HEK293 (cell line): ENCODE results near the gene PFKL.

ENCODE experiments used
- CTCF ChIA-PET: fragments of 350-600 bp; formaldehyde crosslinking; extraction: SDS; loops from one replicate; lab custom pipeline; 2021; ENCODE audit warnings: antibody characterized with exemption; lab: Yijun Ruan, JAX
- POLR2A ChIA-PET: fragments of 300-600 bp; formaldehyde crosslinking; extraction: SDS; loops from one replicate; lab custom pipeline; 2020; ENCODE audit warnings: antibody characterized with exemption, inconsistent platforms; lab: Yijun Ruan, JAX
- H3K27ac ChIP-seq: fragments of 200-500 bp; sonication (Bioruptor generic); 2 replicates; pipeline ENCODE4 v1.5.1; 2014; ENCODE audit warnings: low read depth, low read length, control low read depth, inconsistent platforms; ENCODE audit errors: extremely low read depth
- H3K36me3 ChIP-seq, 2 experiments: fragments of 200-500 bp in 1 of 2; sonication (Bioruptor generic) in 1 of 2; 1 replicate in 1 of 2; 2 replicates in 1 of 2; pipeline ENCODE4 v1.5.1; 2014 to 2017; ENCODE audit warnings: inconsistent platforms in 2 of 2, low read length in 2 of 2; ENCODE audit not compliant: control insufficient read depth in 2 of 2, insufficient read depth in 1 of 2
- H3K4me1 ChIP-seq: fragments of 200-500 bp; sonication (Bioruptor generic); 2 replicates; pipeline ENCODE4 v1.5.1; 2014; ENCODE audit warnings: mild to moderate bottlenecking, low read length, inconsistent platforms; ENCODE audit not compliant: control insufficient read depth, insufficient read depth
- H3K4me3 ChIP-seq: 2 replicates; pipeline ENCODE4 v1.5.1; 2011; ENCODE audit warnings: low read depth, mild to moderate bottlenecking, control low read depth, low read length, moderate library complexity
- H3K9me3 ChIP-seq: fragments of 200-500 bp; sonication (Bioruptor generic); 2 replicates; pipeline ENCODE4 v1.5.1; 2014; ENCODE audit warnings: low read depth, low read length, inconsistent platforms; ENCODE audit not compliant: control insufficient read depth, insufficient read depth
- MYNN ChIP-seq: fragments of 450-650 bp; formaldehyde crosslinking; IDR thresholded peaks from 2 replicates; pipeline ENCODE4 v1.5.1; 2016; ENCODE audit warnings: missing biosample characterization, missing genetic modification characterization, borderline replicate concordance
- SETDB1 ChIP-seq: IDR thresholded peaks from one replicate; pipeline ENCODE4 v1.6.1; 2017; ENCODE audit warnings: mild to moderate bottlenecking, low read length, moderate library complexity, mixed read lengths; ENCODE audit not compliant: insufficient read length
- ZBTB17 ChIP-seq: fragments of 450-650 bp; formaldehyde crosslinking; IDR thresholded peaks from 2 replicates; pipeline ENCODE4 v1.5.1; 2016; ENCODE audit warnings: missing biosample characterization, missing genetic modification characterization
- ZIC2 ChIP-seq: fragments of 450-650 bp; formaldehyde crosslinking; IDR thresholded peaks from 2 replicates; pipeline ENCODE4 v1.5.1; 2016; ENCODE audit warnings: missing biosample characterization, missing genetic modification characterization
- ZNF24 ChIP-seq: fragments of 450-650 bp; formaldehyde crosslinking; IDR thresholded peaks from 2 replicates; pipeline ENCODE4 v1.5.1; 2016; ENCODE audit warnings: missing biosample characterization, missing genetic modification characterization
- ZNF274 ChIP-seq, 2 experiments: fragments of 200-500 bp in 1 of 2; fragments of 450-650 bp in 1 of 2; sonication (Bioruptor generic) in 1 of 2; formaldehyde crosslinking in 1 of 2; IDR thresholded peaks; 2 replicates each; pipeline versions ENCODE4 v1.5.1 to v1.6.1; 2014 to 2016; ENCODE audit warnings: borderline replicate concordance in 1 of 2, inconsistent platforms in 1 of 2, low read length in 1 of 2, missing biosample characterization in 1 of 2, missing genetic modification characterization in 1 of 2
- ZNF324 ChIP-seq: fragments of 450-650 bp; formaldehyde crosslinking; IDR thresholded peaks from 2 replicates; pipeline ENCODE4 v1.5.1; 2016; ENCODE audit warnings: missing biosample characterization, missing genetic modification characterization
- ZNF354C ChIP-seq: fragments of 450-650 bp; formaldehyde crosslinking; IDR thresholded peaks from 2 replicates; pipeline ENCODE4 v1.5.1; 2016; ENCODE audit warnings: missing biosample characterization, missing genetic modification characterization, low read depth, borderline replicate concordance
- ZNF600 ChIP-seq: fragments of 450-650 bp; formaldehyde crosslinking; IDR thresholded peaks from 2 replicates; pipeline ENCODE4 v1.5.1; 2016; ENCODE audit warnings: missing biosample characterization, missing genetic modification characterization
- ZNF658 ChIP-seq: fragments of 450-650 bp; formaldehyde crosslinking; IDR thresholded peaks from 2 replicates; pipeline ENCODE4; 2016; ENCODE audit warnings: missing biosample characterization, missing genetic modification characterization
- ZNF670 ChIP-seq: fragments of 450-650 bp; formaldehyde crosslinking; IDR thresholded peaks from 2 replicates; pipeline ENCODE4 v1.5.1; 2016; ENCODE audit warnings: missing biosample characterization, missing genetic modification characterization, low read depth
- ZNF837 ChIP-seq: fragments of 450-650 bp; formaldehyde crosslinking; IDR thresholded peaks from 2 replicates; pipeline ENCODE4 v1.5.1; 2016; ENCODE audit warnings: missing biosample characterization, missing genetic modification characterization
- ZSCAN16 ChIP-seq: fragments of 450-650 bp; formaldehyde crosslinking; IDR thresholded peaks from 2 replicates; pipeline ENCODE4 v1.5.1; 2016; ENCODE audit warnings: missing biosample characterization, missing genetic modification characterization
- TF ChIP-seq, protein P1 (sequence below): fragments of 450-650 bp; formaldehyde crosslinking; IDR thresholded peaks from 2 replicates; pipeline ENCODE4 v1.5.1; 2017; ENCODE audit warnings: missing biosample characterization, missing genetic modification characterization
- TF ChIP-seq, protein P2 (sequence below): fragments of 450-650 bp; formaldehyde crosslinking; IDR thresholded peaks from 2 replicates; pipeline ENCODE4 v1.5.1; 2016; ENCODE audit warnings: missing biosample characterization, missing genetic modification characterization
- TF ChIP-seq, protein P3 (sequence below): fragments of 450-650 bp; formaldehyde crosslinking; IDR thresholded peaks from 2 replicates; pipeline ENCODE4 v1.5.1; 2016; ENCODE audit warnings: missing biosample characterization, missing genetic modification characterization, low read depth

PFKL gene

DNA sequence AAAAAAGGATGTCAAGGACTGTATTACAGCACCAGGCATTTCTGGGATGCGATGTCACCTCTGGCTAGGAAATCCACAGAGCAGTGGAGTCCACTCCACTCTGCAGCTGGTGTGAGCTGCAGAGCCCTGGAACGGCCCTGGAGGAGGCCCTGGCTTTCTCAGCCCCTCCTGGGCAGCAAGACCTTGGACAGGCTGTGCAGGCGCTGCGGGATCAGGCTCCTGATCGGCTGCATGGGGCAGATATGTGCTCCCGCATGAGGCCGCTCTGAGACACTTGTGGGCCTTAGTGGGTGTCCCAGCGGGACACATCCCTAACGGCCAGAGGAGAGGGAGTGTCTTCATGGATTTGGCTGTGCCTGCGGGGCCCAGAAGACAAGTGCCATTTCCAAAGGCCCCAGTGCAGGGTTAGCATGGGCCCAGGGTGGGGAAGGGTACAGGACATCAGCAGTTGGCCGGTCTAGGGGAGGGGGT, 44.3 kb upstream of the PFKL start:
- Histone ChIP-seq H3K36me3 (no peaks in the 10 kb centered on the region), H3K4me1 (no peaks in the 10 kb centered on the region), H3K9me3 (no peaks in the 10 kb centered on the region), H3K4me3 (no peak overlapping the region), H3K27ac (no peak overlapping the region)
- ChIA-PET CTCF (interaction anchor here (1.0 kb wide), 1 partner anchor 42 kb away, joined by 6 read pairs; no protein-coding TSS in a partner anchor), POLR2A (no interaction called here)
- TF ChIP-seq ZNF354C (tag by site-specific recombination) (no peak), ZNF837 (tag by site-specific recombination) (no peak), ZNF324 (tag by site-specific recombination) (no peak), ZIC2 (peak; percentile 83), ZBTB17 (tag by site-specific recombination) (0 out of 2 replicates have a peak, but pooled peaks have one; percentile 14), ZNF600 (peak; percentile 35; the same call in 1 of the 2 replicates)

DNA sequence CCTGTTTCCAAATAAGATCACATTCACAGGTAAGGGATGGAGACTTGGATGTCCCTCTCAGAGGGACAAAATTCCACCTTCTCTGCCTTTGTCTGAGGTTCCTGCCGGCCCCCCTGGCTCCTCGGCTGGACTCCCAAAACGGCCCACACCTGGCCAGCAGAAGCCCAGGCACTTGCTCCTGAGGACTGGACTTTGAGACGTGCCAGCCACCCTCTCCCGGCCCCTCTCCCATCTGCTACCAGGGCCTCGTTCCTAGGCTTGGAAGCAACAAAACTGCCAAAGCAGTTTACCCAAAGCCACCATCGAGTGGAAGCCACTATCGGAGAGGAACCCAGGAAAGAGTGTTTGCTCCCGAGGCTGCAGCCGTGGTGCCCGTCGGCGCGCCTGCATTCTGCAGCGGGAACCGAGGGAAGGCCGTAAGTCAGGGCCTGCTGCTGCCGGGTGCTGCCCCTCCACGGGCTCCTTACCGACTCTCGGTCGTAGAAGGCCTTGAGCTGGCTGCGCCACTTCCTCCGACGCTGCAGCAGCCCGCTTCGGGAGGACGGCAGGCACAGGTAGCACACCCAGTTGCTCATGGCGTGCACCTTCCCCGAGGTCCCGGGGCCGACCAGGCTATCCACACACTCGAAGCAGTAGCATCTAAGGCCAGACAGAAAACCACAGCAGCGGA, 41.7 kb upstream of the PFKL start:
- TF ChIP-seq, protein P1, sequence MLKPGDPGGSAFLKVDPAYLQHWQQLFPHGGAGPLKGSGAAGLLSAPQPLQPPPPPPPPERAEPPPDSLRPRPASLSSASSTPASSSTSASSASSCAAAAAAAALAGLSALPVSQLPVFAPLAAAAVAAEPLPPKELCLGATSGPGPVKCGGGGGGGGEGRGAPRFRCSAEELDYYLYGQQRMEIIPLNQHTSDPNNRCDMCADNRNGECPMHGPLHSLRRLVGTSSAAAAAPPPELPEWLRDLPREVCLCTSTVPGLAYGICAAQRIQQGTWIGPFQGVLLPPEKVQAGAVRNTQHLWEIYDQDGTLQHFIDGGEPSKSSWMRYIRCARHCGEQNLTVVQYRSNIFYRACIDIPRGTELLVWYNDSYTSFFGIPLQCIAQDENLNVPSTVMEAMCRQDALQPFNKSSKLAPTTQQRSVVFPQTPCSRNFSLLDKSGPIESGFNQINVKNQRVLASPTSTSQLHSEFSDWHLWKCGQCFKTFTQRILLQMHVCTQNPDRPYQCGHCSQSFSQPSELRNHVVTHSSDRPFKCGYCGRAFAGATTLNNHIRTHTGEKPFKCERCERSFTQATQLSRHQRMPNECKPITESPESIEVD: no peak
- TF ChIP-seq SETDB1 (no peak), ZSCAN16 (tag by site-specific recombination) (no peak), ZNF274 (IDR thresholded peaks at IDR 0.05; ENCODE audit: low read length) (no peak), ZNF274 (tag by site-specific recombination; IDR thresholded peaks at IDR 0.05; ENCODE audit: borderline replicate concordance) (no peak), ZNF658 (tag by site-specific recombination) (no peak), ZNF24 (no peak), MYNN (tag by site-specific recombination) (no peak), ZNF600 (no peak), ZNF670 (tag by site-specific recombination) (no peak)
- TF ChIP-seq, protein P2, sequence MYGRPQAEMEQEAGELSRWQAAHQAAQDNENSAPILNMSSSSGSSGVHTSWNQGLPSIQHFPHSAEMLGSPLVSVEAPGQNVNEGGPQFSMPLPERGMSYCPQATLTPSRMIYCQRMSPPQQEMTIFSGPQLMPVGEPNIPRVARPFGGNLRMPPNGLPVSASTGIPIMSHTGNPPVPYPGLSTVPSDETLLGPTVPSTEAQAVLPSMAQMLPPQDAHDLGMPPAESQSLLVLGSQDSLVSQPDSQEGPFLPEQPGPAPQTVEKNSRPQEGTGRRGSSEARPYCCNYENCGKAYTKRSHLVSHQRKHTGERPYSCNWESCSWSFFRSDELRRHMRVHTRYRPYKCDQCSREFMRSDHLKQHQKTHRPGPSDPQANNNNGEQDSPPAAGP (tag by site-specific recombination): no peak
- TF ChIP-seq, protein P3, sequence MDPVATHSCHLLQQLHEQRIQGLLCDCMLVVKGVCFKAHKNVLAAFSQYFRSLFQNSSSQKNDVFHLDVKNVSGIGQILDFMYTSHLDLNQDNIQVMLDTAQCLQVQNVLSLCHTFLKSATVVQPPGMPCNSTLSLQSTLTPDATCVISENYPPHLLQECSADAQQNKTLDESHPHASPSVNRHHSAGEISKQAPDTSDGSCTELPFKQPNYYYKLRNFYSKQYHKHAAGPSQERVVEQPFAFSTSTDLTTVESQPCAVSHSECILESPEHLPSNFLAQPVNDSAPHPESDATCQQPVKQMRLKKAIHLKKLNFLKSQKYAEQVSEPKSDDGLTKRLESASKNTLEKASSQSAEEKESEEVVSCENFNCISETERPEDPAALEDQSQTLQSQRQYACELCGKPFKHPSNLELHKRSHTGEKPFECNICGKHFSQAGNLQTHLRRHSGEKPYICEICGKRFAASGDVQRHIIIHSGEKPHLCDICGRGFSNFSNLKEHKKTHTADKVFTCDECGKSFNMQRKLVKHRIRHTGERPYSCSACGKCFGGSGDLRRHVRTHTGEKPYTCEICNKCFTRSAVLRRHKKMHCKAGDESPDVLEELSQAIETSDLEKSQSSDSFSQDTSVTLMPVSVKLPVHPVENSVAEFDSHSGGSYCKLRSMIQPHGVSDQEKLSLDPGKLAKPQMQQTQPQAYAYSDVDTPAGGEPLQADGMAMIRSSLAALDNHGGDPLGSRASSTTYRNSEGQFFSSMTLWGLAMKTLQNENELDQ: no peak
- POLR2A ChIA-PET: no interaction called here
- H3K9me3 ChIP-seq: no peaks in the 10 kb centered on the region
- no peaks in the 10 kb centered on the region for H3K36me3 ChIP-seq
- no peak overlapping the region for H3K27ac ChIP-seq
- H3K4me1 ChIP-seq: no peaks in the 10 kb centered on the region
- no peak overlapping the region for H3K4me3 ChIP-seq
- CTCF ChIA-PET: interaction anchor here (0.6 to 0.7 kb wide), 2 partner anchors 18 to 46 kb away, joined by 3 read pairs; no protein-coding TSS in a partner anchor
